H1 (cell line): Measurements from ENCODE around the gene DGKD. TPM values are rescaled to one million over a fixed set of nuclear protein-coding genes. Genes with fewer than 3 reads are reported as not detected.

Source experiments
- CTCF ChIA-PET: fragments of 300-600 bp; sonication (Branson Sonifier 250); formaldehyde crosslinking; loops from one replicate; lab custom pipeline; 2021; ENCODE audit not compliant: partially characterized antibody; lab: Charles Lee
- POLR2A ChIA-PET: fragments of 300-600 bp; sonication (Branson Sonifier 250); formaldehyde crosslinking; loops from one replicate; lab custom pipeline; 2021; ENCODE audit warnings: inconsistent platforms; ENCODE audit not compliant: partially characterized antibody; lab: Charles Lee
- DNase-seq, 2 experiments: peaks; one replicate each; pipeline versions ENCODE4 v3.0.0 to v3.0.0-alpha.2; 2010 to 2022; ENCODE audit warnings: low spot score in 2 of 2, low read depth in 1 of 2, mixed read lengths in 1 of 2
- FAIRE-seq: peaks from 2 replicates; lab custom pipeline; 2011; peaks lifted over from hg19 to GRCh38; lab: Jason Lieb, UNC
- H2AFZ ChIP-seq: 2 replicates; pipeline ENCODE4 v1.8.1; 2012; ENCODE audit warnings: low read length, inconsistent platforms
- H2AK5ac ChIP-seq: 2 replicates; pipeline ENCODE4 v1.6.1; 2013; ENCODE audit warnings: low read depth, low read length
- H2BK120ac ChIP-seq: replicated peaks from 2 replicates; pipeline ENCODE3; 2013; ENCODE audit warnings: low read depth, low read length, inconsistent platforms
- H2BK12ac ChIP-seq: 2 replicates; pipeline ENCODE4 v1.6.1; 2013; ENCODE audit warnings: low read depth, low read length
- H2BK15ac ChIP-seq: 2 replicates; pipeline ENCODE4 v1.6.1; 2013; ENCODE audit warnings: low read length
- H2BK20ac ChIP-seq: 2 replicates; pipeline ENCODE4 v1.6.1; 2013; ENCODE audit warnings: low read length
- H2BK5ac ChIP-seq: 2 replicates; pipeline ENCODE4 v1.6.1; 2013; ENCODE audit warnings: low read depth, low read length
- H3K14ac ChIP-seq: 2 replicates; pipeline ENCODE4 v1.6.1; 2013; ENCODE audit warnings: inconsistent platforms; ENCODE audit not compliant: insufficient read length
- H3K18ac ChIP-seq: 2 replicates; pipeline ENCODE4 v1.6.1; 2013; ENCODE audit warnings: low read length; ENCODE audit errors: extremely low read depth
- H3K23ac ChIP-seq: 2 replicates; pipeline ENCODE4 v1.6.1; 2013; ENCODE audit warnings: inconsistent platforms; ENCODE audit not compliant: insufficient read length
- H3K23me2 ChIP-seq: 2 replicates; pipeline ENCODE4 v1.6.1; 2013; ENCODE audit warnings: low read depth, low read length
- H3K27ac ChIP-seq: 2 replicates; pipeline ENCODE4 v1.6.1; 2011; ENCODE audit warnings: low read depth, low read length, inconsistent platforms
- H3K27me3 ChIP-seq, 4 experiments: replicated peaks in 1 of 4; 1 replicate in 1 of 4; 2 replicates in 3 of 4; pipeline versions ENCODE4 v1.6.1 to v1.8.1; 2011 to 2013; ENCODE audit warnings: low read length in 3 of 4, mild to moderate bottlenecking in 3 of 4, inconsistent platforms in 2 of 4, mixed read lengths in 2 of 4, moderate library complexity in 1 of 4; ENCODE audit not compliant: control insufficient read depth in 3 of 4, insufficient read depth in 3 of 4; ENCODE audit errors: extremely low read depth in 1 of 4
- H3K36me3 ChIP-seq, 4 experiments: 2 replicates each; pipeline versions ENCODE4 v1.6.1 to v1.8.1; 2011 to 2013; ENCODE audit warnings: mild to moderate bottlenecking in 4 of 4, low read length in 3 of 4, moderate library complexity in 2 of 4, control low read depth in 1 of 4, inconsistent platforms in 1 of 4; ENCODE audit not compliant: insufficient read depth in 4 of 4, control insufficient read depth in 2 of 4
- H3K4ac ChIP-seq: replicated peaks from 2 replicates; pipeline ENCODE3; 2013; ENCODE audit warnings: low read length, low read depth, mixed read lengths, inconsistent platforms; ENCODE audit not compliant: insufficient read length
- H3K4me1 ChIP-seq, 4 experiments: replicated peaks in 1 of 4; 1 replicate in 1 of 4; 2 replicates in 3 of 4; pipeline versions ENCODE4 v1.6.1 to v1.8.1; 2011 to 2013; ENCODE audit warnings: low read length in 3 of 4, inconsistent platforms in 2 of 4, mixed read lengths in 1 of 4; ENCODE audit not compliant: insufficient read depth in 4 of 4, control insufficient read depth in 3 of 4
- H3K4me2 ChIP-seq, 2 experiments: 2 replicates each; pipeline versions ENCODE4 v1.6.1 to v1.8.1; 2011 to 2013; ENCODE audit warnings: low read depth in 2 of 2, low read length in 2 of 2, control low read depth in 1 of 2, inconsistent platforms in 1 of 2, mild to moderate bottlenecking in 1 of 2; ENCODE audit not compliant: insufficient read depth in 1 of 2
- H3K4me3 ChIP-seq, 4 experiments: fragments of 200-600, 300-600 bp in 1 of 4; sonication (generic), shearing (Covaris generic), sonication (Bioruptor Twin) in 1 of 4; 2 replicates each; pipeline versions ENCODE4 v1.5.1 to v1.8.1; 2011 to 2016; ENCODE audit warnings: low read length in 4 of 4, low read depth in 3 of 4, control low read depth in 2 of 4, inconsistent platforms in 2 of 4, mild to moderate bottlenecking in 2 of 4, mixed read lengths in 1 of 4, moderate library complexity in 1 of 4; ENCODE audit not compliant: insufficient read depth in 2 of 4; ENCODE audit errors: extremely low read depth in 1 of 4
- H3K56ac ChIP-seq: replicated peaks from 2 replicates; pipeline ENCODE3; 2013; ENCODE audit warnings: low read depth, mild to moderate bottlenecking, mixed read lengths, low read length, inconsistent platforms; ENCODE audit not compliant: insufficient read length
- H3K79me1 ChIP-seq: 2 replicates; pipeline ENCODE4 v1.6.1; 2013; ENCODE audit warnings: low read depth, low read length, control low read depth
- H3K79me2 ChIP-seq, 2 experiments: 2 replicates each; pipeline versions ENCODE4 v1.6.1 to v1.8.1; 2012 to 2013; ENCODE audit warnings: low read length in 2 of 2, mild to moderate bottlenecking in 2 of 2, inconsistent platforms in 1 of 2; ENCODE audit not compliant: insufficient read depth in 2 of 2, control insufficient read depth in 1 of 2
- H3K9ac ChIP-seq, 4 experiments: replicated peaks in 1 of 4; 1 replicate in 1 of 4; 2 replicates in 3 of 4; pipeline versions ENCODE4 v1.6.1 to v1.8.1; 2011 to 2013; ENCODE audit warnings: low read depth in 3 of 4, low read length in 3 of 4, control low read depth in 2 of 4, mild to moderate bottlenecking in 2 of 4, moderate library complexity in 2 of 4, inconsistent platforms in 1 of 4; ENCODE audit errors: extremely low read depth in 1 of 4
- H3K9me3 ChIP-seq, 2 experiments: 2 replicates each; pipeline versions ENCODE4 v1.6.1 to v1.8.1; 2012 to 2013; ENCODE audit warnings: mild to moderate bottlenecking in 2 of 2, moderate library complexity in 2 of 2, control low read depth in 1 of 2, inconsistent platforms in 1 of 2, low read depth in 1 of 2, low read length in 1 of 2, mixed read lengths in 1 of 2; ENCODE audit not compliant: insufficient read depth in 2 of 2
- H4K20me1 ChIP-seq, 2 experiments: replicated peaks in 1 of 2; 2 replicates each; pipeline versions ENCODE3 to v1.8.1; 2011 to 2013; ENCODE audit warnings: inconsistent platforms in 2 of 2, low read length in 2 of 2, mild to moderate bottlenecking in 1 of 2; ENCODE audit not compliant: insufficient read depth in 2 of 2, control insufficient read depth in 1 of 2
- H4K5ac ChIP-seq: 2 replicates; pipeline ENCODE4 v1.6.1; 2013; ENCODE audit warnings: low read length, low read depth, mixed read lengths, inconsistent platforms; ENCODE audit not compliant: insufficient read length
- H4K8ac ChIP-seq: 2 replicates; pipeline ENCODE4 v1.8.0; 2013; ENCODE audit warnings: mild to moderate bottlenecking, moderate library complexity, low read length, inconsistent platforms; ENCODE audit not compliant: insufficient read depth; ENCODE audit errors: extremely low read depth
- H4K91ac ChIP-seq: replicated peaks from 2 replicates; pipeline ENCODE3; 2013; ENCODE audit warnings: low read length, mixed read lengths, inconsistent platforms; ENCODE audit not compliant: insufficient read length
- CHD2 ChIP-seq: IDR thresholded peaks from 2 replicates; pipeline ENCODE4 v1.6.1; 2012; ENCODE audit warnings: low read length, improper control_type of control experiment
- CTBP2 ChIP-seq: IDR thresholded peaks from 2 replicates; pipeline ENCODE4 v1.7.0; 2011; ENCODE audit warnings: borderline replicate concordance, mild to moderate bottlenecking, moderate library complexity, mixed read lengths, low read length; ENCODE audit not compliant: insufficient read depth, insufficient read length
- KDM4A ChIP-seq: IDR thresholded peaks from one replicate; pipeline ENCODE4 v1.7.1; 2012; ENCODE audit warnings: low read depth, mild to moderate bottlenecking, moderate library complexity, low read length, inconsistent platforms; ENCODE audit not compliant: severe bottlenecking
- MAX ChIP-seq: IDR thresholded peaks from 2 replicates; pipeline ENCODE4 v1.6.1; 2012; ENCODE audit warnings: inconsistent platforms
- NANOG ChIP-seq: IDR thresholded peaks from 2 replicates; pipeline ENCODE4 v1.6.1; 2011; ENCODE audit warnings: low read length, low read depth, mild to moderate bottlenecking, inconsistent platforms; ENCODE audit not compliant: insufficient read depth, poor library complexity, severe bottlenecking
- NRF1 ChIP-seq: IDR thresholded peaks from 2 replicates; pipeline ENCODE4 v1.6.1; 2011; ENCODE audit warnings: mild to moderate bottlenecking, low read depth, low read length, improper control_type of control experiment
- TAF7 ChIP-seq: optimal IDR thresholded peaks from 2 replicates; pipeline ENCODE3; 2011; ENCODE audit warnings: low read depth, mild to moderate bottlenecking, inconsistent platforms, low read length, moderate library complexity, borderline replicate concordance
- TBP ChIP-seq: IDR thresholded peaks from 2 replicates; pipeline ENCODE4 v1.6.1; 2011; ENCODE audit warnings: low read depth, low read length, improper control_type of control experiment
- USF2 ChIP-seq: IDR thresholded peaks from 2 replicates; pipeline ENCODE4 v1.6.1; 2011; ENCODE audit warnings: low read length, improper control_type of control experiment
- WGBS, 2 experiments: shearing (Covaris generic) in 1 of 2; methylation state at CpG; one replicate each; pipeline versions ENCODE4 v1.1.6 to v1.1.7; 2013 to 2015; ENCODE audit warnings: low lambda C conversion rate in 2 of 2, mixed read lengths in 2 of 2, inconsistent platforms in 1 of 2, low coverage in 1 of 2, missing lambda C conversion rate in 1 of 2; ENCODE audit not compliant: insufficient replicate concordance in 2 of 2, insufficient coverage in 1 of 2, insufficient read length in 1 of 2; ENCODE audit errors: extremely low coverage in 1 of 2, missing lambda C conversion rate in 1 of 2; 5-methylcytosine and 5-hydroxymethylcytosine counted together
- polyA plus RNA-seq, 7 experiments: library from polyadenylated mRNA; depleted of rRNA in 3 of 7; stranded (reverse) in 5 of 7; unstranded in 2 of 7; fragments of >200 nt in 5 of 7; fragments of 200-250 nt in 2 of 7; gene quantifications; 1 replicate in 5 of 7; 2 replicates in 1 of 7; 4 replicates in 1 of 7; pipeline versions ENCODE4 v1.2.1 to v1.2.3, GENCODE V29; 2011 to 2013; ENCODE audit warnings: missing spikeins in 2 of 7, mixed read lengths in 2 of 7
- total RNA-seq: library from RNA; stranded (reverse); fragmentation: NEBNext Ultra II Directional; extraction: Animal tissue kit (Norgen Biotek cat#: 25700); gene quantifications from 2 replicates; pipeline ENCODE4 v1.2.1, GENCODE V29; 2021

Gene DGKD
- total and polyA plus RNA-seq, 2 of the 8 experiments (the other 6 are each of a cell fraction or from before 2014, with no cell fraction given), result 7.7 to 30.9 TPM

- no peak for FAIRE-seq
- POLR2A ChIA-PET, result no interaction called here
- WGBS, 2 experiments, result 85% methylated on average over 14 of the region's 14 CpGs; no CpG with 5 or more reads in 1 of the 2 experiments
- no peak for TF ChIP-seq CHD2
- no peak for TF ChIP-seq NANOG
- no peak for TF ChIP-seq MAX
- no peak for TF ChIP-seq USF2
- TF ChIP-seq NRF1, result no peak
- no peak for TF ChIP-seq TBP
- TF ChIP-seq KDM4A, result no peak
- no peak for TF ChIP-seq TAF7
- TF ChIP-seq CTBP2, result no peak
Observed at GRCh38 chr2:233421091-233421816, 67.0 kb downstream of the DGKD start.

More at GRCh38 chr2:233421091-233421816, 67.0 kb downstream of the DGKD start:
- no peak overlapping the region for H2AFZ ChIP-seq
- H4K5ac ChIP-seq, result no peak overlapping the region
- DNase-seq, result peak in 1 of 2 experiments; percentile 34
- H4K20me1 ChIP-seq, result no peaks in the 10 kb centered on the region
- H3K23me2 ChIP-seq, result peaks cover 2% of the 10 kb centered on the region; the same call in 1 of the 2 replicates
- 0 out of 2 replicates have a peak overlapping the region, but pooled peaks have one; percentile 20 for H3K18ac ChIP-seq
- no peaks in the 10 kb centered on the region; a peak in 1 of 4 replicates for H3K9me3 ChIP-seq
- no peak overlapping the region for H3K4me2 ChIP-seq
- H3K27me3 ChIP-seq, result no peaks in the 10 kb centered on the region
- no peak overlapping the region for H2BK20ac ChIP-seq
- no peak overlapping the region for H3K4me3 ChIP-seq
- no peak overlapping the region; the same call in 1 of the 2 replicates for H2AK5ac ChIP-seq
- peak overlapping the region; percentile 54; the same call in 1 of the 2 replicates for H2BK5ac ChIP-seq
- no peak overlapping the region for H3K56ac ChIP-seq
- H3K79me1 ChIP-seq, result peaks cover 4% of the 10 kb centered on the region
- peak overlapping the region; percentile 43; the same call in 1 of the 2 replicates for H4K8ac ChIP-seq
- H3K27ac ChIP-seq, result no peak overlapping the region
- peaks cover 0 to 11% (median 6%) of the 10 kb centered on the region in 4 experiments; a peak in 6 of 7 replicates for H3K4me1 ChIP-seq
- 0 out of 2 replicates have a peak overlapping the region, but pooled peaks have one; percentile 32 for H2BK15ac ChIP-seq
- CTCF ChIA-PET, result interaction anchor here (0.8 to 3.4 kb wide), 5 partner anchors 17 to 27 kb away, joined by 4 to 9 read pairs (median 6); no protein-coding TSS in a partner anchor
- no peaks in the 10 kb centered on the region for H3K36me3 ChIP-seq
- no peak overlapping the region for H3K4ac ChIP-seq
- no peak overlapping the region for H3K9ac ChIP-seq
- peak overlapping the region; percentile 75 for H3K23ac ChIP-seq
- peaks cover 0 to 10% of the 10 kb centered on the region in 2 experiments; a peak in 1 of 4 replicates for H3K79me2 ChIP-seq
- H4K91ac ChIP-seq, result no peak overlapping the region
- H2BK120ac ChIP-seq, result no peak overlapping the region
- H3K14ac ChIP-seq, result no peak overlapping the region
- no peak overlapping the region for H2BK12ac ChIP-seq
